GM19467 (cell line): ENCODE results near the gene ZNF384.
A peak's percentile ranks its signal among the peaks of the same experiment; 100 is the strongest.

Experiments
- ATAC-seq: cut with Tn5 transposase; IDR thresholded peaks from one replicate; pipeline ENCODE4 v1.9.1; 2021; ENCODE audit warnings: mild to moderate bottlenecking, moderate library complexity; ENCODE audit not compliant: unreplicated experiment

The ZNF384 gene

GRCh38 chr12:6699259-6699988 lies 10.2 kb upstream of the ZNF384 start:
- ATAC-seq, result no peak

GRCh38 chr12:6698352-6699046 lies 9.3 kb upstream of the ZNF384 start:
- ATAC-seq, result no peak

GRCh38 chr12:6697584-6698351 lies 8.6 kb upstream of the ZNF384 start:
- ATAC-seq, result no peak

GRCh38 chr12:6696690-6697583 lies 7.8 kb upstream of the ZNF384 start:
- no peak for ATAC-seq

- ATAC-seq, result no peak
Measured at GRCh38 chr12:6695313-6696045, 6.3 kb upstream of the ZNF384 start.

- ATAC-seq, result no peak
Measured at GRCh38 chr12:6694701-6695100, 5.5 kb upstream of the ZNF384 start.

GRCh38 chr12:6693832-6694355 lies 4.7 kb upstream of the ZNF384 start:
- no peak for ATAC-seq

GRCh38 chr12:6692888-6693287 lies 3.7 kb upstream of the ZNF384 start:
- ATAC-seq, result no peak

GRCh38 chr12:6691473-6691872 lies 2.3 kb upstream of the ZNF384 start:
- ATAC-seq, result no peak

GRCh38 chr12:6688543-6688998 lies 604 bp downstream of the ZNF384 start:
- peak; percentile 1 for ATAC-seq

GRCh38 chr12:6685814-6686213 lies 3.4 kb downstream of the ZNF384 start:
- no peak for ATAC-seq

GRCh38 chr12:6684609-6685008 lies 4.6 kb downstream of the ZNF384 start:
- ATAC-seq, result no peak

- no peak for ATAC-seq
Measured at GRCh38 chr12:6676962-6677361, 12.2 kb downstream of the ZNF384 start.

- no peak for ATAC-seq
Measured at GRCh38 chr12:6672143-6672542, 17.0 kb downstream of the ZNF384 start.

GRCh38 chr12:6667559-6668210 lies 21.5 kb downstream of the ZNF384 start:
- ATAC-seq, result no peak

- ATAC-seq, result no peak
Measured at GRCh38 chr12:6666211-6666610, 23.0 kb downstream of the ZNF384 start.

- ATAC-seq, result no peak
Measured at GRCh38 chr12:6664902-6665301, 24.3 kb downstream of the ZNF384 start.

- ATAC-seq, result peak; percentile 97
Measured at GRCh38 chr12:6662906-6663742, 26.1 kb downstream of the ZNF384 start, which contains the start of gene ING4. Gene ING4, minus strand, starts transcription at chr12:6663119. Its CDS starts 18 bp downstream, at chr12:6663101.
